K562 (cell line): Measurements from ENCODE around the gene MYB. TPM values are rescaled to one million over a fixed set of nuclear protein-coding genes. Genes with fewer than 3 reads are reported as not detected.
A peak's percentile ranks its signal among the peaks of the same experiment; 100 is the strongest.

Experiments used
- ATAC-seq: fragments of 200-7000 bp; cut with Tn5 transposase; 3 replicates; pipeline ENCODE4 v1.9.1; 2020; ENCODE audit warnings: moderate library complexity
- BruUV-seq: library from RNA; stranded (reverse); fragments of 400-500 nt; replicated peaks from 2 replicates; lab custom pipeline; 2021; lab: Mats Ljungman, UMichigan
- CTCF ChIA-PET: fragments of 300-600 bp; formaldehyde crosslinking; extraction: SDS; loops from one replicate; lab custom pipeline; 2021; ENCODE audit warnings: low intra/inter-chr PET ratio; lab: Yijun Ruan, JAX
- POLR2A ChIA-PET: fragments of 300-600, 350-650 bp; sonication (Branson Sonifier 250); formaldehyde crosslinking; extraction: SDS; loops from one replicate; lab custom pipeline; 2021; ENCODE audit warnings: antibody characterized with exemption, inconsistent platforms; lab: Yijun Ruan, JAX
- DNase-seq, 4 experiments: peaks; one replicate each; pipeline versions ENCODE4 v3.0.0 to v3.0.0-alpha.2; 2011 to 2018; ENCODE audit warnings: low spot score in 3 of 4, mixed read lengths in 3 of 4; ENCODE audit errors: extremely low read depth in 1 of 4
- FAIRE-seq: peaks from 2 replicates; lab custom pipeline; 2011; peaks lifted over from hg19 to GRCh38; lab: Jason Lieb, UNC
- H2AFZ ChIP-seq: 2 replicates; pipeline ENCODE4 v1.6.0; 2011; ENCODE audit warnings: low read depth, low read length, control low read depth, inconsistent platforms
- H3K27ac ChIP-seq: fragments of 200-600 bp; 3 replicates; pipeline ENCODE4 v1.8.0; 2011; ENCODE audit warnings: low read depth, mild to moderate bottlenecking, control low read depth, inconsistent platforms, low read length, moderate library complexity, mixed read lengths; ENCODE audit errors: extremely low read depth
- H3K27me3 ChIP-seq, 2 experiments: fragments of 300-600 bp in 1 of 2; 2 replicates in 1 of 2; 3 replicates in 1 of 2; pipeline versions ENCODE4 v1.6.0 to v1.8.0; 2011; ENCODE audit warnings: inconsistent platforms in 2 of 2, low read length in 2 of 2, mild to moderate bottlenecking in 1 of 2, mixed read lengths in 1 of 2, moderate library complexity in 1 of 2; ENCODE audit not compliant: control insufficient read depth in 2 of 2, insufficient read depth in 2 of 2
- H3K36me3 ChIP-seq: fragments of 300-600 bp; 3 replicates; pipeline ENCODE4 v1.8.0; 2011; ENCODE audit warnings: mild to moderate bottlenecking, low read length, inconsistent platforms; ENCODE audit not compliant: control insufficient read depth, insufficient read depth
- H3K4me1 ChIP-seq, 2 experiments: fragments of 200-600 bp in 1 of 2; replicated peaks in 1 of 2; 2 replicates in 1 of 2; 3 replicates in 1 of 2; pipeline versions ENCODE4 v1.5.1 to v1.8.0; 2011; ENCODE audit warnings: inconsistent platforms in 2 of 2, low read length in 2 of 2, mild to moderate bottlenecking in 1 of 2, mixed read lengths in 1 of 2, moderate library complexity in 1 of 2; ENCODE audit not compliant: control insufficient read depth in 2 of 2, insufficient read depth in 2 of 2
- H3K4me2 ChIP-seq: 2 replicates; pipeline ENCODE4 v1.6.1; 2011; ENCODE audit warnings: low read length, control low read depth, inconsistent platforms, mixed read lengths; ENCODE audit not compliant: insufficient read depth
- H3K4me3 ChIP-seq: fragments of 200-600 bp; sonication (generic), shearing (Covaris generic); 2 replicates; pipeline ENCODE4 v1.5.1; 2016; ENCODE audit warnings: control low read depth, inconsistent platforms
- H3K79me2 ChIP-seq: fragments of 200-600 bp; 3 replicates; pipeline ENCODE4 v1.8.0; 2011; ENCODE audit warnings: low read length, inconsistent platforms; ENCODE audit not compliant: control insufficient read depth, insufficient read depth
- H3K9ac ChIP-seq, 2 experiments: 2 replicates each; pipeline versions ENCODE4 v1.6.0 to v1.6.1; 2011; ENCODE audit warnings: low read depth in 2 of 2, low read length in 2 of 2, control low read depth in 1 of 2, inconsistent platforms in 1 of 2, mild to moderate bottlenecking in 1 of 2, mixed read lengths in 1 of 2; ENCODE audit not compliant: insufficient read depth in 1 of 2
- H3K9me1 ChIP-seq: one replicate; pipeline ENCODE4 v1.6.0; 2011; ENCODE audit warnings: inconsistent platforms, mild to moderate bottlenecking, low read length, moderate library complexity; ENCODE audit not compliant: control insufficient read depth, insufficient read depth
- H3K9me3 ChIP-seq: replicated peaks from 2 replicates; pipeline ENCODE4 v1.5.1; 2011; ENCODE audit warnings: low read depth, low read length, inconsistent platforms; ENCODE audit not compliant: control insufficient read depth, insufficient read depth
- H4K20me1 ChIP-seq: replicated peaks from 2 replicates; pipeline ENCODE4 v1.6.1; 2011; ENCODE audit warnings: low read length, inconsistent platforms, mixed read lengths; ENCODE audit not compliant: control insufficient read depth, insufficient read depth
- BHLHE40 ChIP-seq: IDR thresholded peaks from 2 replicates; pipeline ENCODE4 v1.6.1; 2011; ENCODE audit warnings: low read length, improper control_type of control experiment
- CEBPB ChIP-seq: fragments of 450-650 bp; IDR thresholded peaks from 2 replicates; pipeline ENCODE4 v1.6.1; 2016; ENCODE audit warnings: missing genetic modification characterization, missing compliant biosample characterization
- CHCHD3 ChIP-seq: fragments of 250-450 bp; sonication (Bioruptor Pico); IDR thresholded peaks from 2 replicates; pipeline ENCODE4 v2.1.2; 2022; ENCODE audit warnings: mild to moderate bottlenecking
- ESRRA ChIP-seq: fragments of 450-650 bp; IDR thresholded peaks from 2 replicates; pipeline ENCODE4 v1.6.1; 2014; ENCODE audit warnings: low read depth, mild to moderate bottlenecking, moderate library complexity, borderline replicate concordance
- GATAD2A ChIP-seq: fragments of 450-650 bp; IDR thresholded peaks from 2 replicates; pipeline ENCODE4 v1.6.1; 2017
- HSF4 ChIP-seq: fragments of 250-450 bp; sonication (Bioruptor Pico); IDR thresholded peaks from 2 replicates; pipeline ENCODE4 v2.1.2; 2022; ENCODE audit warnings: mild to moderate bottlenecking, moderate library complexity, borderline replicate concordance
- LARP7 ChIP-seq: fragments of 450-650 bp; IDR thresholded peaks from 2 replicates; pipeline ENCODE4 v1.6.1; 2016
- MEF2A ChIP-seq: IDR thresholded peaks from 2 replicates; pipeline ENCODE4 v1.6.1; 2011; ENCODE audit warnings: low read depth, mild to moderate bottlenecking, low read length, moderate library complexity; ENCODE audit not compliant: control insufficient read depth
- NCOA4 ChIP-seq: fragments of 450-650 bp; IDR thresholded peaks from 2 replicates; pipeline ENCODE4 v1.6.1; 2018; ENCODE audit warnings: mild to moderate bottlenecking; ENCODE audit not compliant: partially characterized antibody
- NFE2 ChIP-seq: IDR thresholded peaks from 2 replicates; pipeline ENCODE4 v1.6.1; 2014; ENCODE audit warnings: antibody characterized with exemption, low read depth
- NFIX ChIP-seq: fragments of 250-450 bp; sonication (Bioruptor Pico); IDR thresholded peaks from 2 replicates; pipeline ENCODE4 v1.4.0; 2020; ENCODE audit warnings: low read depth, mild to moderate bottlenecking, moderate library complexity
- NR3C1 ChIP-seq: sonication (generic); formaldehyde crosslinking; IDR thresholded peaks from 2 replicates; pipeline ENCODE4 v1.8.1; 2022; ENCODE audit warnings: missing genetic modification reagents
- PCBP1 ChIP-seq: fragments of 200-400 bp; formaldehyde crosslinking; IDR thresholded peaks from 2 replicates; pipeline ENCODE4 v1.6.1; 2018; ENCODE audit warnings: mild to moderate bottlenecking, low read depth, low read length; ENCODE audit not compliant: poor library complexity, severe bottlenecking
- PHTF2 ChIP-seq: fragments of 250-450 bp; sonication (Bioruptor Pico); IDR thresholded peaks from 2 replicates; pipeline ENCODE4 v1.5.0; 2021; ENCODE audit warnings: mild to moderate bottlenecking
- PPARD ChIP-seq: fragments of 250-450 bp; sonication (Bioruptor Pico); IDR thresholded peaks from 2 replicates; pipeline ENCODE4 v1.8.0; 2022; ENCODE audit warnings: inconsistent platforms, mild to moderate bottlenecking, moderate library complexity
- PTBP1 ChIP-seq: fragments of 200-400 bp; formaldehyde crosslinking; IDR thresholded peaks from 2 replicates; pipeline ENCODE4 v1.6.1; 2017; ENCODE audit warnings: low read depth, low read length
- SAFB2 ChIP-seq: fragments of 200-400 bp; formaldehyde crosslinking; IDR thresholded peaks from 2 replicates; pipeline ENCODE4 v1.6.1; 2018; ENCODE audit warnings: borderline replicate concordance, low read length, low read depth, moderate library complexity; ENCODE audit not compliant: severe bottlenecking
- ZNF41 ChIP-seq: fragments of 250-450 bp; sonication (Bioruptor Pico); conservative IDR thresholded peaks from 2 replicates; pipeline ENCODE4 v1.4.0; 2020; ENCODE audit warnings: mild to moderate bottlenecking
- ZNF695 ChIP-seq: fragments of 450-650 bp; formaldehyde crosslinking; IDR thresholded peaks from 2 replicates; pipeline ENCODE4 v1.4.0; 2020; ENCODE audit warnings: mild to moderate bottlenecking, moderate library complexity
- WGBS: fragments of 100-300 bp; shearing (Covaris generic); methylation state at CpG from one replicate; pipeline ENCODE4 v1.1.6; 2016; ENCODE audit warnings: low coverage, mixed read lengths; ENCODE audit not compliant: insufficient coverage; ENCODE audit errors: missing lambda C conversion rate; 5-methylcytosine and 5-hydroxymethylcytosine counted together
- in situ Hi-C: fragments of 300-500 bp; cut with MboI; formaldehyde crosslinking; loops from 4 replicates; pipeline ENCODE4 v1.15.0; 2018; ENCODE audit warnings: inconsistent platforms, mixed read lengths
- intact Hi-C: fragments of 100-400 bp; cut with micrococcal nuclease; formaldehyde crosslinking; loops from 2 replicates; pipeline ENCODE4 v1.14.2; 2022
- polyA plus RNA-seq, 8 experiments: library from polyadenylated mRNA; depleted of rRNA in 4 of 8; stranded (reverse) in 5 of 8; unstranded in 3 of 8; fragments of >200 nt; fragmentation: Nextera tagmentation in 2 of 8; fragmentation: Illumina TruSeq in 1 of 8; extraction: Ambion mirVana in 2 of 8; extraction: Trizol in 1 of 8; gene quantifications; 2 replicates each; pipeline versions ENCODE4 v1.2.1 to v1.2.3, GENCODE V29; 2011 to 2014; ENCODE audit warnings: inconsistent platforms in 1 of 8, missing spikeins in 1 of 8
- total RNA-seq, 7 experiments: library from RNA; depleted of rRNA in 6 of 7; stranded (reverse); fragments of >200 nt in 6 of 7; fragmentation: Illumina TruSeq in 2 of 7; extraction: Trizol in 2 of 7; gene quantifications; 2 replicates each; pipeline versions ENCODE4 v1.2.1 to v1.2.3, GENCODE V29; 2011 to 2021; ENCODE audit warnings: low replicate concordance in 1 of 7
- TF ChIP-seq, protein P1 (sequence below): fragments of 450-650 bp; formaldehyde crosslinking; IDR thresholded peaks from 2 replicates; pipeline ENCODE4 v1.4.0; 2022; ENCODE audit warnings: mild to moderate bottlenecking, moderate library complexity
- TF ChIP-seq, protein P2 (sequence below): fragments of 450-650 bp; IDR thresholded peaks from 2 replicates; pipeline ENCODE4 v1.6.1; 2016; ENCODE audit warnings: low read depth, mild to moderate bottlenecking, moderate library complexity
- TF ChIP-seq, protein P3 (sequence below): fragments of 250-450 bp; sonication (Bioruptor Pico); IDR thresholded peaks from 2 replicates; pipeline ENCODE4 v1.5.0; 2021; ENCODE audit warnings: mild to moderate bottlenecking, moderate library complexity

The MYB gene
- total and polyA plus RNA-seq, 9 of the 15 experiments (the other 6 are each of a cell fraction or from before 2014, with no cell fraction given) = 35.8 to 218 (median 140) TPM

GRCh38 chr6:135250234-135250633 lies 69.1 kb downstream of the MYB start:
- no peaks in the 10 kb centered on the region for H3K79me2 ChIP-seq
- H3K4me3 ChIP-seq = no peak overlapping the region
- peak overlapping the region; percentile 48 for H2AFZ ChIP-seq
- in situ Hi-C loops (no loop called here), intact Hi-C loops (no loop called here)
- H3K4me1 ChIP-seq = peaks cover 3 to 26% of the 10 kb centered on the region in 2 experiments; a peak in 4 of 5 replicates
- H3K27me3 ChIP-seq = no peaks in the 10 kb centered on the region
- DNase-seq (no peak), FAIRE-seq (no peak), ATAC-seq (no peak)
- no peaks in the 10 kb centered on the region for H3K9me1 ChIP-seq
- H3K9ac ChIP-seq = no peak overlapping the region
- no peaks in the 10 kb centered on the region for H3K36me3 ChIP-seq
- BruUV-seq = no TSS peak
- H4K20me1 ChIP-seq = no peaks in the 10 kb centered on the region
- 79% methylated on average over 9 of the region's 9 CpGs for WGBS
- ChIA-PET POLR2A (no interaction called here), CTCF (no interaction called here)
- no peaks in the 10 kb centered on the region; the same call in 1 of the 2 replicates for H3K9me3 ChIP-seq
- no peak overlapping the region for H3K27ac ChIP-seq
- H3K4me2 ChIP-seq = no peak overlapping the region
- no peak for TF ChIP-seq HSF4 (CRISPR knock-in tag)
- TF ChIP-seq ZNF41 (CRISPR knock-in tag) = no peak
- no peak for TF ChIP-seq NCOA4
- no peak for TF ChIP-seq BHLHE40
- no peak for TF ChIP-seq PHTF2 (CRISPR knock-in tag)
- TF ChIP-seq ZNF695 (CRISPR knock-in tag) = no peak
- TF ChIP-seq, protein P1, sequence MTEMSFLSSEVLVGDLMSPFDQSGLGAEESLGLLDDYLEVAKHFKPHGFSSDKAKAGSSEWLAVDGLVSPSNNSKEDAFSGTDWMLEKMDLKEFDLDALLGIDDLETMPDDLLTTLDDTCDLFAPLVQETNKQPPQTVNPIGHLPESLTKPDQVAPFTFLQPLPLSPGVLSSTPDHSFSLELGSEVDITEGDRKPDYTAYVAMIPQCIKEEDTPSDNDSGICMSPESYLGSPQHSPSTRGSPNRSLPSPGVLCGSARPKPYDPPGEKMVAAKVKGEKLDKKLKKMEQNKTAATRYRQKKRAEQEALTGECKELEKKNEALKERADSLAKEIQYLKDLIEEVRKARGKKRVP (CRISPR knock-in tag) = no peak
- no peak for TF ChIP-seq GATAD2A
- no peak for TF ChIP-seq NFIX (CRISPR knock-in tag)
- TF ChIP-seq NR3C1 (CRISPR knock-in tag) = no peak
- peak; percentile 43 for TF ChIP-seq CEBPB (tag)
- TF ChIP-seq, protein P2, sequence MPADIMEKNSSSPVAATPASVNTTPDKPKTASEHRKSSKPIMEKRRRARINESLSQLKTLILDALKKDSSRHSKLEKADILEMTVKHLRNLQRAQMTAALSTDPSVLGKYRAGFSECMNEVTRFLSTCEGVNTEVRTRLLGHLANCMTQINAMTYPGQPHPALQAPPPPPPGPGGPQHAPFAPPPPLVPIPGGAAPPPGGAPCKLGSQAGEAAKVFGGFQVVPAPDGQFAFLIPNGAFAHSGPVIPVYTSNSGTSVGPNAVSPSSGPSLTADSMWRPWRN = no peak
- TF ChIP-seq, protein P3, sequence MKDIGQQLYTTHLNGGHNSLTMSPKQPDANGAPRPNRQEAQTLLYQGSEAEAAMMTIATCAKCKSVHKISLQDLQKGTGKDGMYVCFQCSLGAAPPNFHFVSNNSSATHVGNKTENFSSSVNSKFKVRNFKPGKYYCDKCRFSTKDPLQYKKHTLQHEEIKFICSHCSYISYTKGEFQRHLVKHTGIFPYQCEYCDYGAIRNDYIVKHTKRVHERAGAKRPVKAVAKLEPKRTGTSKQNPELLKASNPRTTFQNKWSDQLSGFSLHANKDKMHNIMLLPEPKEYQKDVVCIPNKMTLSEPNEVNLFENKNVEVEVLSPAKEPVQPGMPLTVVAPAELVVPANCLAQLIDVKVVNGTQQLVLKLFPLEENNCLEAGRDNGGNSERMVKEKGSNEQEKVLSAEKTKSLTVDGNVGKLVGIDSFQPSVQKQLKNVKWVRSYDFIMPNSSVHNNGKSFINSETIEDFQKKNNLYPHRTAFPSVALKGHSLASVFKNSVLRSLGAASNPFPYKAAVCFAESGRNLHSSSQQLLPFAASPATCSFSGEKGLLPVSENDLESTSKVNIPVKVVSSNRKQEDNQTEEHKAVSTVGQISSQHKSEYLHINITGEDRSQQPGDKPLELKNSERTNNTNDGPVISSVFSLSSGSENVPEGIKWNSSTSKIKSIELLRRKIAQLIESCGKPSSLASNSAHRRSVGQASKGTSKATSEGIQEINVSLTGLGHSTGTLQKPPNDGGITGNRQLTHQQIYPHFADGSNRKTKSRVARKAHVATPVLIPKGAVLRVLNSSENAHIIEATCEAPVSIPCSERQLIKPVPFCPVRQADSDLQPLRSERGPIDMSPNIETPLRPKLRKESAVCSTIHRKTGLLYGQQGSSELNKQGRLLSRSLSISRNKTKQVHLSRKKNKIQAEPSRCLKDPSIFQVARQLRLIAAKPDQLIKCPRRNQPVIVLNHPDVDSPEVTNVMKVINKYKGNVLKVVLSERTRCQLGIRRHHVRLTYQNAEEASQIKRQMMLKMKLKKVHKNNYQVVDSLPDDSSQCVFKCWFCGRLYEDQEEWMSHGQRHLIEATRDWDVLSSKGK (CRISPR knock-in tag) = no peak
- TF ChIP-seq NFE2 = no peak
- no peak for TF ChIP-seq PPARD (CRISPR knock-in tag)
- TF ChIP-seq CHCHD3 = no peak
- TF ChIP-seq PTBP1 = no peak
- no peak for TF ChIP-seq PCBP1
- no peak for TF ChIP-seq ESRRA
- no peak for TF ChIP-seq SAFB2
- TF ChIP-seq MEF2A = peak; percentile 18; the same call in 1 of the 2 replicates
- TF ChIP-seq LARP7 = no peak
